ENCODE results near the gene SMARCA4. TPM values are rescaled to one million over a fixed set of nuclear protein-coding genes. Genes with fewer than 3 reads are reported as not detected.
A peak's percentile ranks its signal among the peaks of the same experiment; 100 is the strongest.
"Not testable (repeated sequence)": the region's sequence is repeated elsewhere in the genome, so short reads cannot be mapped to it uniquely, and the experiment has no call there.

SMARCA4 gene
- total and polyA plus RNA-seq, 4 experiments from 2014 or later, result 2.1 to 118 (median 68.1) TPM

- CTCF ChIA-PET (ENCODE audit: partially characterized antibody), result interaction anchor here (1.0 to 1.7 kb wide), 5 partner anchors 14 to 242 kb away, joined by 3 to 5 read pairs (median 5); partner anchors contain the start of gene DNM2
- H3K9me3 Mint-ChIP-seq; intact Hi-C loops (cut with micrococcal nuclease): not testable (repeated sequence)
These were observed 1.4 kb upstream of the SMARCA4 start for GRCh38 chr19:10959277-10959968.

GRCh38 chr19:10961073-10961860, 437 bp downstream of the SMARCA4 start:
- H3K4me1 ChIP-seq (ENCODE audit: insufficient read depth, low read length), result peaks cover 31% of the 10 kb centered on the region
- H3K36me3 ChIP-seq (ENCODE audit: insufficient read depth, low read length), result no peaks in the 10 kb centered on the region
- Mint-ChIP-seq H3K9me3 (peaks cover 0 to 2% (median 0%) of the 10 kb centered on the region in 8 donors), H3K27me3 (no peaks in the 10 kb centered on the region), H3K4me3 (peak overlapping the region; percentile 89 to 94 (median 92)), H3K27ac (peak overlapping the region; percentile 91 to 96 (median 93)), H3K4me1 (peaks cover 23 to 52% (median 38%) of the 10 kb centered on the region in 4 donors), H3K36me3 (peaks cover 3 to 9% of the 10 kb centered on the region in 2 donors)
- DNase-seq, result peak in 3 of 5 donors; percentile 6 to 53 (median 17)
- POLR2A ChIA-PET (ENCODE audit: partially characterized antibody), result interaction anchor here (0.9 to 2.8 kb wide), 11 partner anchors 18 to 420 kb away, joined by 3 to 10 read pairs (median 4); partner anchors contain the start of genes LDLR, SWSAP1 and TMED1
- CTCF ChIA-PET (ENCODE audit: partially characterized antibody), result no interaction called here
- H3K4me3 ChIP-seq (ENCODE audit: low read length in 2 of 2), result peak overlapping the region; percentile 14 to 53
- H3K9me3 ChIP-seq (ENCODE audit: control insufficient read depth in 1 of 2, low read length in 2 of 2), result no peaks in the 10 kb centered on the region
- H3K27ac ChIP-seq (ENCODE audit: low read depth, low read length), result peak overlapping the region; percentile 68
- intact Hi-C loops (cut with micrococcal nuclease), result loop anchor here (2.0 to 5.0 kb wide), 2 partner anchors 34 to 130 kb away; partner anchors contain the start of genes TIMM29 and YIPF2
- H3K27me3 ChIP-seq (ENCODE audit: insufficient read depth, low read length), result no peaks in the 10 kb centered on the region

More at GRCh38 chr19:10959277-10959968, 1.4 kb upstream of the SMARCA4 start:
- not testable (repeated sequence) for H3K27me3 ChIP-seq (ENCODE audit: insufficient read depth, low read length); H3K36me3 ChIP-seq (ENCODE audit: insufficient read depth, low read length); H3K9me3 ChIP-seq (ENCODE audit: control insufficient read depth in 1 of 2, low read length in 2 of 2); H3K27me3 Mint-ChIP-seq; H3K36me3 Mint-ChIP-seq; DNase-seq
- Histone ChIP-seq H3K4me3 (ENCODE audit: low read length in 2 of 2) (peak overlapping the region in 1 of 2 donors; percentile 84), H3K4me1 (ENCODE audit: insufficient read depth, low read length) (peaks cover 31% of the 10 kb centered on the region), H3K27ac (ENCODE audit: low read depth, low read length) (peak overlapping the region; percentile 79)
- Mint-ChIP-seq H3K4me3 (peak overlapping the region in 6 of 8 donors; percentile 13 to 88 (median 85)), H3K27ac (peak overlapping the region in 5 of 7 donors; percentile 47 to 94 (median 90)), H3K4me1 (peaks cover 16 to 42% (median 30%) of the 10 kb centered on the region in 4 donors)
- POLR2A ChIA-PET (ENCODE audit: partially characterized antibody), result interaction anchor here (0.6 to 2.8 kb wide), 8 partner anchors 20 to 1956 kb away, joined by 4 to 10 read pairs (median 5); partner anchors contain the start of genes LDLR and TMED1

- no peaks in the 10 kb centered on the region for H3K27me3 Mint-ChIP-seq
These were observed 2.0 kb downstream of the SMARCA4 start for GRCh38 chr19:10962863-10963262.

GRCh38 chr19:10963865-10964264, 3.0 kb downstream of the SMARCA4 start:
- no peak for DNase-seq
- Mint-ChIP-seq H3K27me3 (no peaks in the 10 kb centered on the region), H3K36me3 (peaks cover 3 to 9% of the 10 kb centered on the region in 2 donors), H3K27ac (peak overlapping the region; percentile 81 to 93 (median 92)), H3K4me3 (peak overlapping the region in 7 of 8 donors; percentile 69 to 92 (median 75)), H3K4me1 (peaks cover 28 to 66% (median 47%) of the 10 kb centered on the region in 4 donors), H3K9me3 (peaks cover 0 to 2% (median 0%) of the 10 kb centered on the region in 8 donors)
- Histone ChIP-seq H3K27me3 (ENCODE audit: insufficient read depth, low read length) (no peaks in the 10 kb centered on the region), H3K36me3 (ENCODE audit: insufficient read depth, low read length) (no peaks in the 10 kb centered on the region), H3K27ac (ENCODE audit: low read depth, low read length) (peak overlapping the region; percentile 39), H3K4me1 (ENCODE audit: insufficient read depth, low read length) (peaks cover 38% of the 10 kb centered on the region), H3K9me3 (ENCODE audit: control insufficient read depth in 1 of 2, low read length in 2 of 2) (no peaks in the 10 kb centered on the region), H3K4me3 (ENCODE audit: low read length in 2 of 2) (no peak overlapping the region)
- intact Hi-C loops (cut with micrococcal nuclease), result loop anchor here (5.0 kb wide), 1 partner anchor 37 kb away; the partner anchor contains the start of genes TIMM29 and YIPF2
- ChIA-PET CTCF (ENCODE audit: partially characterized antibody) (interaction anchor here (0.7 kb wide), 1 partner anchor 100 kb away, joined by 3 read pairs; no protein-coding TSS in a partner anchor), POLR2A (ENCODE audit: partially characterized antibody) (no interaction called here)

More at GRCh38 chr19:10962863-10963262, 2.0 kb downstream of the SMARCA4 start:
- Mint-ChIP-seq H3K27ac (peak overlapping the region in 6 of 7 donors; percentile 48 to 93 (median 92)), H3K9me3 (peaks cover 0 to 2% (median 0%) of the 10 kb centered on the region in 8 donors), H3K36me3 (peaks cover 3 to 9% of the 10 kb centered on the region in 2 donors), H3K4me3 (peak overlapping the region in 7 of 8 donors; percentile 36 to 94 (median 92)), H3K4me1 (peaks cover 26 to 57% (median 43%) of the 10 kb centered on the region in 4 donors)
- no peak for DNase-seq
- intact Hi-C loops (cut with micrococcal nuclease), result loop anchor here (5.0 kb wide), 1 partner anchor 36 kb away; the partner anchor contains the start of genes TIMM29 and YIPF2
- ChIA-PET POLR2A (ENCODE audit: partially characterized antibody) (no interaction called here), CTCF (ENCODE audit: partially characterized antibody) (interaction anchor here (0.6 kb wide), 1 partner anchor 26 kb away, joined by 3 read pairs; no protein-coding TSS in a partner anchor)
- Histone ChIP-seq H3K4me3 (ENCODE audit: low read length in 2 of 2) (no peak overlapping the region), H3K4me1 (ENCODE audit: insufficient read depth, low read length) (peaks cover 31% of the 10 kb centered on the region), H3K36me3 (ENCODE audit: insufficient read depth, low read length) (no peaks in the 10 kb centered on the region), H3K9me3 (ENCODE audit: control insufficient read depth in 1 of 2, low read length in 2 of 2) (no peaks in the 10 kb centered on the region), H3K27me3 (ENCODE audit: insufficient read depth, low read length) (no peaks in the 10 kb centered on the region), H3K27ac (ENCODE audit: low read depth, low read length) (peak overlapping the region; percentile 39)

GRCh38 chr19:10964903-10965302, 4.1 kb downstream of the SMARCA4 start:
- peak overlapping the region in 3 of 7 donors; percentile 10 to 41 (median 22) for H3K27ac Mint-ChIP-seq

GRCh38 chr19:10965398-10965797, 4.6 kb downstream of the SMARCA4 start:
- no peak for DNase-seq
- no peaks in the 10 kb centered on the region for H3K9me3 Mint-ChIP-seq
- no peaks in the 10 kb centered on the region for H3K27me3 Mint-ChIP-seq
- Histone ChIP-seq H3K27me3 (ENCODE audit: insufficient read depth, low read length) (no peaks in the 10 kb centered on the region), H3K4me1 (ENCODE audit: insufficient read depth, low read length) (peaks cover 34% of the 10 kb centered on the region), H3K27ac (ENCODE audit: low read depth, low read length) (no peak overlapping the region), H3K4me3 (ENCODE audit: low read length in 2 of 2) (no peak overlapping the region), H3K36me3 (ENCODE audit: insufficient read depth, low read length) (no peaks in the 10 kb centered on the region), H3K9me3 (ENCODE audit: control insufficient read depth in 1 of 2, low read length in 2 of 2) (no peaks in the 10 kb centered on the region)
- intact Hi-C loops (cut with micrococcal nuclease), result no loop called here
- CTCF ChIA-PET (ENCODE audit: partially characterized antibody), result interaction anchor here (1.0 kb wide), 2 partner anchors 23 to 24 kb away, joined by 5 read pairs; no protein-coding TSS in a partner anchor
- H3K4me1 Mint-ChIP-seq, result peaks cover 32 to 68% (median 52%) of the 10 kb centered on the region in 4 donors
- POLR2A ChIA-PET (ENCODE audit: partially characterized antibody), result no interaction called here
- no peak overlapping the region for H3K4me3 Mint-ChIP-seq
- H3K27ac Mint-ChIP-seq, result no peak overlapping the region
- peaks cover 3 to 9% of the 10 kb centered on the region in 2 donors for H3K36me3 Mint-ChIP-seq

More at GRCh38 chr19:10964903-10965302, 4.1 kb downstream of the SMARCA4 start:
- Mint-ChIP-seq H3K27me3 (no peaks in the 10 kb centered on the region), H3K36me3 (peaks cover 3 to 9% of the 10 kb centered on the region in 2 donors), H3K4me1 (peaks cover 30 to 67% (median 49%) of the 10 kb centered on the region in 4 donors), H3K4me3 (peak overlapping the region in 1 of 8 donors; percentile 15), H3K9me3 (peaks cover 0 to 2% (median 0%) of the 10 kb centered on the region in 8 donors)
- Histone ChIP-seq H3K27me3 (ENCODE audit: insufficient read depth, low read length) (no peaks in the 10 kb centered on the region), H3K27ac (ENCODE audit: low read depth, low read length) (no peak overlapping the region), H3K4me3 (ENCODE audit: low read length in 2 of 2) (no peak overlapping the region), H3K36me3 (ENCODE audit: insufficient read depth, low read length) (no peaks in the 10 kb centered on the region), H3K4me1 (ENCODE audit: insufficient read depth, low read length) (peaks cover 37% of the 10 kb centered on the region), H3K9me3 (ENCODE audit: control insufficient read depth in 1 of 2, low read length in 2 of 2) (no peaks in the 10 kb centered on the region)
- ChIA-PET CTCF (ENCODE audit: partially characterized antibody) (interaction anchor here (1.0 kb wide), 1 partner anchor 23 kb away, joined by 5 read pairs; no protein-coding TSS in a partner anchor), POLR2A (ENCODE audit: partially characterized antibody) (no interaction called here)
- no peak for DNase-seq
- intact Hi-C loops (cut with micrococcal nuclease), result loop anchor here (5.0 kb wide), 1 partner anchor 38 kb away; the partner anchor contains the start of genes TIMM29 and YIPF2

Measured in CD4-positive, alpha-beta memory T cell (primary cell).